Muscle of back (tissue), 11 donors: ENCODE data around the gene DNAH7. TPM values are rescaled to one million over a fixed set of nuclear protein-coding genes. Genes with fewer than 3 reads are reported as not detected.
A peak's percentile ranks its signal among the peaks of the same experiment; 100 is the strongest.

Source experiments
- DNase-seq, 3 donors: peaks; one replicate each; pipeline versions ENCODE4 v3.0.0 to v3.0.0-alpha.2; 2013
- polyA plus RNA-seq, 10 donors: library from polyadenylated mRNA; unstranded; fragments of 120-200 nt; gene quantifications; one replicate each; pipeline ENCODE4 v1.2.1, GENCODE V29; 2013; ENCODE audit not compliant: insufficient read length in 10 of 10

DNAH7 gene
- polyA plus RNA-seq, 10 donors, result 0.07 to 0.58 (median 0.32) TPM

GRCh38 chr2:195813421-195813820, 255.2 kb downstream of the DNAH7 start:
- peak in 1 of 3 donors; percentile 17 for DNase-seq

GRCh38 chr2:195810340-195811098, 258.1 kb downstream of the DNAH7 start:
- no peak for DNase-seq

GRCh38 chr2:195808189-195808588, 260.4 kb downstream of the DNAH7 start:
- DNase-seq, result peak in 1 of 3 donors; percentile 51

GRCh38 chr2:195805283-195805976, 263.2 kb downstream of the DNAH7 start:
- no peak for DNase-seq

- DNase-seq, result no peak
Measured at GRCh38 chr2:195795879-195796278, 272.8 kb downstream of the DNAH7 start.

- no peak for DNase-seq
Measured at GRCh38 chr2:195793881-195794280, 274.8 kb downstream of the DNAH7 start.

GRCh38 chr2:195782156-195782555, 286.5 kb downstream of the DNAH7 start:
- no peak for DNase-seq

- no peak for DNase-seq
Measured at GRCh38 chr2:195779491-195779890, 289.1 kb downstream of the DNAH7 start.

- no peak for DNase-seq
Measured at GRCh38 chr2:195769975-195770374, 298.7 kb downstream of the DNAH7 start.

- DNase-seq, result peak in 1 of 3 donors; percentile 3
Measured at GRCh38 chr2:195768431-195768830, 300.2 kb downstream of the DNAH7 start.

- DNase-seq, result no peak
Measured at GRCh38 chr2:195766691-195767090, 301.9 kb downstream of the DNAH7 start.

GRCh38 chr2:195763866-195764265, 304.8 kb downstream of the DNAH7 start:
- no peak for DNase-seq

GRCh38 chr2:195759877-195760276, 308.8 kb downstream of the DNAH7 start:
- no peak for DNase-seq

- no peak for DNase-seq
Measured at GRCh38 chr2:195758846-195759245, 309.8 kb downstream of the DNAH7 start.

- no peak for DNase-seq
Measured at GRCh38 chr2:195756218-195756942, 312.3 kb downstream of the DNAH7 start.

- no peak for DNase-seq
Measured at GRCh38 chr2:195741191-195741590, 327.4 kb downstream of the DNAH7 start.

- DNase-seq, result peak in 1 of 3 donors; percentile 33
Measured at GRCh38 chr2:195737511-195738325, 330.9 kb downstream of the DNAH7 start.

- no peak for DNase-seq
Measured at GRCh38 chr2:195735347-195735746, 333.3 kb downstream of the DNAH7 start.

GRCh38 chr2:195734931-195735330, 333.7 kb downstream of the DNAH7 start:
- no peak for DNase-seq

- DNase-seq, result no peak
Measured at GRCh38 chr2:195734395-195734794, 334.2 kb downstream of the DNAH7 start.

GRCh38 chr2:195733831-195734230, 334.8 kb downstream of the DNAH7 start:
- no peak for DNase-seq

- DNase-seq, result no peak
Measured at GRCh38 chr2:195732574-195732973, 336.1 kb downstream of the DNAH7 start.
